Measurements from ENCODE around the gene RDM1.

- no peak for TF ChIP-seq POLR2A (IDR thresholded peaks at IDR 0.05)
- TF ChIP-seq CTCF (IDR thresholded peaks at IDR 0.05), result no peak
Observed at GRCh38 chr17:35977509-35977908, 46.9 kb upstream of the RDM1 start.
